Endothelial cell of hepatic sinusoid (primary cell): ENCODE measurements around the gene SIGLEC1.

Source experiments
- in situ Hi-C: cut with HindIII; loops from 2 replicates; pipeline ENCODE4 v1.10.0; 2017; ENCODE audit warnings: low sequenced_read_pairs

SIGLEC1 gene

DNA sequence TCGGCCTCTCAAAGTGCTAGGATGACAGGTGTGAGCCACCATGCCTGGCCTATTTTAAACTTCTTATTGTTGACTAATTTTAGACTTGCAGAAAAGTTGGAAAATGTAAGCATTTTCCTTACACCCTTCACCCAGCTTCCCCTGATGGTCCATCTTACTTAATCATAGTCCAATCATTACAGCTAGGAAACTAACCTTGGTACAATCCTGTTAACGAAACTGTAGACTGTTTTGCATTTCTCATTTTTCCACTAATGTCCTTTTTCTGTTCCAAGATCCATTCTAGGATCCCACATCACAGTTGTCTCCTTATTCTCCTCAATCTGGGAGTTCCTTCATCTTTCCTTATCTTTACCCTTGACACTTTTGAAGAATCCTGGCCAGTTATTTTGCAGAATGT, 48.5 kb downstream of the SIGLEC1 start:
- in situ Hi-C loops: no loop called here

DNA sequence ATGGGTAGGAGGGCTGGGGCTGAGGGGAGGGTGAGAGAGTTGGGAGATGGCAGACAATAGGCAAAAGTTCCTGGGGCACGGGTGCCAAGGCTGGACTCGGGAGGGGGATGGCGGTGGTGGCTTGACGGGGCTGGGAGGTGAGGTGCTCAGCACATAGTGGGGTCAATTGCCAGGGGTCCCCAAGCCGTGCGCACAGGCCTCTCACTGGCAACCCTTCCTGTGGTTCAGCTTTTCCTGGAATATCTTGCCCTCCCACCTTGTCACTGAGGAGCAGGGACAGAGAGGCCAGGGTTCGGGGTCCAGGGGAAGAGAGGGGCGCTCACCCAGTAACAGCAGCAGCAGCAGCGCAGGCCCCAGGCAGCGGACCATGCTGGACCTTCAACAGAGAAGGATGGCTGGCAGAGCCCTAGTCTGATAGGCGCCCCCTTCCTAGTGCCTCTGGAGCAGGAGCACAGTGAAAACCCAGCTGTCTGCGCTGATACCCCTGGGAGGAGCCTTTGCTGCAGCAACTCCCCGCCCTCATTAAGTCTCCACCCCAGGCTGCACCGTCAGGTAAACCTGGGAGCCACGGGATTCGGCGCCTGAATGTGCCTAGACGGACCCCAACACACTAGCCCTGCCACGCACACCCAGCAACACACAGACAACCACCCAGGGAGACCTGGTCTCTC, 49.2 kb downstream of the SIGLEC1 start, which contains the start of gene GFRA4:
Gene GFRA4 (minus strand): TSS at position 369 of the 671 bp plus-strand sequence. CDS start 0 bp downstream, at position 369.
- in situ Hi-C loops: no loop called here
